8988T (cell line): ENCODE data around the gene CFB.

Source experiments
- DNase-seq: peaks from one replicate; pipeline ENCODE4 v3.0.0; 2011

CFB gene

DNA sequence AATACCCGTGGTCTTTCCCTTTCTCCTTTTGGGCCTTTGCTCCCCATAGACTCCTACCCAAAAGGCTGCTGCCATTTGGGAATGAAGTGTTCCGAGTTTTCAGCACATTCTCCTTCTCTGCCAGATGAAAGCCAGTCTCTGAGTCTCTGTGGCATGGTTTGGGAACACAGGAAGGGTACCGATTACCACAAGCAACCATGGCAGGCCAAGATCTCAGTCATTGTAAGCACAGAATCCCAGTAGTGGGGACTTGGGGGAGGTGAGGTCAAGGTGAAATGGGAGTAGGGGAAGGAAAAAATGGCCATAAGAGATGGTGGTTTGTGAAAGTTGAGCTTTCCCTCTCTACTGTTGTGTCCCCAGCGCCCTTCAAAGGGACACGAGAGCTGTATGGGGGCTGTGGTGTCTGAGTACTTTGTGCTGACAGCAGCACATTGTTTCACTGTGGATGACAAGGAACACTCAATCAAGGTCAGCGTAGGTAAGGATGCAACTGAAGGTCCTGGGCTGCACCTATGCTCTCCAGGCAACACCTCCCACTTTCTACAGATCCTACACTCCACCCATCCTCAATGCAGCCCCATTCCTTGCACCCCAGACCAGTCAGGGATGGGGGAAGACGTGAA is 4.1 kb downstream of the CFB start:
- no peak for DNase-seq

DNA sequence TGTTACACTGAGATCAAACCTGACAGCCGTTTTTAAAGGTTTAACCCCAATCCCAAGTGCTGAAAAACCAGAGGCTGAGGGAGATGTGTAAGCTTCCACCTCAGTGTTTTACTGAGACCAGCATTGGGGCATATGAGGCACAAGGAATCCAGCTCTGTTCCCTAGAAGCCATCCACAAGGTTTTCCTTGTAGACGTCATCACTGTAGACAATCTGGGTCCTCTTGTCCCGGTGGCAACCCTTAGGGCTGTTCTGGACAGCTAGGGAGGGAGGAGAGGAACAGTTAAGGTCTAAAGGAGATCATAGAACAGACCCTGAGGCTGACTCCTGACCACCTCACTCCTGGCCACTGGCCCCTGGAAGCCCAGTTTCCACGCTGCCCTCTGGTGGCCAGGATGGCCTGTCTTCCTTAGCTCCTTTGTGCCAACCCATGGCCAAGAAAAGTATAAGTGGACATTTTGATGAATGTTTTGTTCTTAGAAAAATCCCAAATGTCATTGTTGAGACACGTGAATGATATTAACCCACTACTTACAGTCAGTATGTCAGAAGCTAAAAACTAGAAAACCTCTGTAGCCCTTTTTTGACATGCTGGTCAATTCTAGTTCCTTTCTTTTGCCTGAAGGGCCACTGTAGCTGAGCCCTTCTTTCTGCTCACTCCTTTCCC is 6.4 kb downstream of the CFB start:
- DNase-seq = peak; percentile 79

DNA sequence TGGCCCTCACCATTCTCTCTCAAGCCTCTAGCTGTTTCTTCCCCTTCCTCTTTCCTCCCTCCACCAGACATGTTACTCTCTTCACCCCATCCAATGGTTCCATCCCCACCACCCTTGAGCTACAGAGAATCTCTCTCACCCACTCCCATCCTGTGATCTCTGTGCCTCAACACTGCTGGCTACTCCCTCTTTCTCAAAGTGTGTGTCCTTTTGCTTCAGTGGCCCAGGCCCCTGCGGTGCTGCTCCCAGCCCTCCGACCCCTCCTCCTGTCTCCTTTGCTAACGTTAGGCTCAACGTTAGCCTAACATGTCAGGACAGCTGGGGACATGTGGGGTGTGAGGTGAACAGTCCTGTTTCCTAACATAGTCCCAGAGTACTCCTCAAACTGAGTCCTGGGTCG is 7.0 kb downstream of the CFB start:
- no peak for DNase-seq

- no peak for DNase-seq
Observed at GRCh38 chr6:31954511-31954910, 8.6 kb downstream of the CFB start.

- no peak for DNase-seq
Observed at GRCh38 chr6:31956796-31957195, 10.9 kb downstream of the CFB start.

GRCh38 chr6:31958412-31958740 is 12.5 kb downstream of the CFB start:
- no peak for DNase-seq

DNA sequence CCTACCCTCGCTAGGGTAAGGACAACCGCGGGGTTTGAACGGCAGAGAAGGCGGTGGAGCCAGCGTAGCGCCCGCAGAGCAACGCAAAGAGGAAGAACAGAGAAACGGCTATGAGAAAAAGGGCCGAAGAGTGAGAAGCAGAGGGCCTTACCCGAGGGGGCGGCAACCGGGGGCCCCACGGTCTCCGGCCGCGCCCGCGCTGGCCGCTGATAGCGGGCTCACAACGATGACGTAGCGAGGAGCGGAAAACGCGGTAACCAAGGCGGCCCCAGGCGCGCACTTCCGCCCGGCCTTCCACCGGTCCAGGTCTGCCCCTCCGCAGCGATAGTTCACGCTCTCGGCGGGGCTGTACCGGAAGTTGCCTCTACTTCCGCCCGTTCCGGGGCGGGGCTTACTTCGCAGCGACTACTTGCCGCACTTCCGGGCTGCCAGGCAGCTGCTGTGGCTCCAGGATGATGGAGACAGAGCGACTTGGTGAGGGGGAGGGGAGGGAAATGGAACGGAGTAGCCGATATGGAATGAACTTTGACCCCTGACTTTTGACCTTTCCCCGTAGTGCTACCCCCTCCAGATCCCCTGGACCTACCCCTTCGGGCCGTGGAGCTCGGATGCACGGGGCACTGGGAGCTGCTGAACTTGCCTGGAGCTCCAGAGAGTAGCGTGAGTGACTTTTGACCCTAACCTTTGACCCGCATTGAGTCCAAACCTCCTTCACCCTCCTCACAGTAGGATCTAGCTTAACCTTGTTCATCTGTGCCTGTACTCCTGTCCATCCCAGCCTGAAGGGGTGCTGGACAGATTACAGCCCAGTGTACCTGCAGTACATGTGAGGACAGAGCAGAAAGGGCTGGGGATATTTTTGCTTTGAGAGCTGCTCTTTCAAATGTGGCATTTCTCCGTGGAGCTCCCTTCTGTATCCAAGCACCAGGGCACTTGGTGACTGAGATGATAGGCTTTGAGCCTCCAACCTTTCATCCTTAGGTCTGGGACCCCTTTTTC is 13.1 kb downstream of the CFB start, which contains the start of the genes NELFE and SKIC2:
Gene NELFE, minus strand, starts transcription at position 231 of the 999 bp plus-strand sequence. CDS start 525 bp downstream, outside the sequence.
Gene SKIC2, plus strand, starts transcription at position 435 of the 999 bp plus-strand sequence. Its CDS starts 18 bp downstream, at position 453.
- peak; percentile 98 for DNase-seq

DNA sequence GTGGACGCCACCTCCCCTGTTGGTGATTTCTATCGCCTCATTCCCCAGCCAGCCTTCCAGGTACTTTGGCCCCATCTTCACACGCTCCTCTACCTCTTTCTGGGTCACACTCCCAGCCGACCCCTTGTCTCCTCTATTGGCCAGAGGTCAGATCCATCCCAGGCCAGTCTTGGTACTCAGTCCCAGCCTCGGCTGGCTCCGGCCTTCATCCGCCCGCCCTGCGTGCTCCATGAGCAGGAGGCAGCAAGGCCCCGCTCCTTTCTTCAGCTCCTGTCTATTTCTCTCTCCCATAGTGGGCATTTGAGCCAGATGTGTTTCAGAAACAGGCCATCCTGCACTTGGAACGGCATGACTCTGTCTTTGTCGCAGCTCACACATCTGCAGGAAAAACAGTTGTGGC is 15.7 kb downstream of the CFB start:
- no peak for DNase-seq

GRCh38 chr6:31963921-31964320 is 18.0 kb downstream of the CFB start:
- no peak for DNase-seq

GRCh38 chr6:31965700-31966099 is 19.8 kb downstream of the CFB start:
- DNase-seq = no peak

- no peak for DNase-seq
Observed at GRCh38 chr6:31966506-31966905, 20.6 kb downstream of the CFB start.

DNA sequence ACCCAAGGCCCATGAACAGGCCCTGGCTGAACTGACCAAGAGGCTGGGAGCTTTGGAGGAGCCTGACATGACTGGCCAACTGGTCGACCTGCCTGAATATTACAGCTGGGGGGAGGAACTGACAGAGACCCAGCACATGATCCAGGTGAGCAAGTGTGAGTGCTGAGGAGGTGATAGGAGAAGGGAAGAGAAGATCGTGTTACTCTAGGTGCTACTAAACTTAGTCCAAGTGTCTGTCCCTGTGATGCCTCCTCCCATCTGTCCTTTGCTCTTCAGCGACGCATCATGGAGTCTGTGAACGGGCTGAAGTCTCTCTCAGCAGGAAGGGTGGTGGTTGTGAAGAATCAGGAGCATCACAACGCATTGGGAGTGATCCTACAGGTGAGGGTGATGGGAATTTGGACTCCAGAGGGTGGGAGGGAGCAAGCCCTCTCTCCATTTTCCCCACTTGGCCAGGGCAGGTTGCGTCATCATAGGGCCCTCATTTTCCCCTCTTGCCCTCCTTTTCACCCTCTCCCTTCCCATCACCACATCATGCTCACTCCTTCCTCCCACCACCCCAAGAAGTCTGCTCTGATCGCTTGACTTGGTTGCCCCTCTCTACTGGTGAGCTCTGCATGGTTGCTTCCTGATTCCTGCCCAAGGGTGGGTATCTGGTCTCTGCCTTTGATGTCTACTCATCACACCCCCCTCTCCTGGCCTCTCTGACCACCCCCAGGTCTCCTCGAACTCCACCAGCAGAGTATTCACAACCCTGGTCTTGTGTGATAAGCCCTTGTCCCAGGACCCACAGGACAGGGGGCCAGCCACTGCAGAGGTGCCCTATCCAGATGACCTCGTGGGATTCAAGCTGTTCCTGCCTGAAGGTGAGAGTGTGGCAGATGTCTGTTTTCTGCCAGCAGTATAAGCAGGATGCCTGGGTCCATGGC is 21.4 kb downstream of the CFB start:
- no peak for DNase-seq

GRCh38 chr6:31967926-31968320 is 22.0 kb downstream of the CFB start:
- no peak for DNase-seq

GRCh38 chr6:31968326-31968725 is 22.4 kb downstream of the CFB start:
- no peak for DNase-seq

GRCh38 chr6:31968791-31969711 is 23.2 kb downstream of the CFB start:
- no peak for DNase-seq

- DNase-seq = no peak
Observed at GRCh38 chr6:31969712-31970603, 24.1 kb downstream of the CFB start.

- no peak for DNase-seq
Observed at GRCh38 chr6:31970604-31971271, 24.8 kb downstream of the CFB start.

- DNase-seq = no peak
Observed at GRCh38 chr6:31971279-31971992, 25.5 kb downstream of the CFB start.
